Measurements from ENCODE around the gene SV2B.

- TF ChIP-seq CTCF (conservative IDR thresholded peaks at IDR 0.05; ENCODE audit: low read depth, low read length): no peak
- TF ChIP-seq EZH2 (IDR thresholded peaks at IDR 0.05; ENCODE audit: borderline replicate concordance, low read depth, low read length, poor library complexity, severe bottlenecking): no peak
Observed at GRCh38 chr15:91061997-91062396, 38.1 kb upstream of the SV2B start.

Data from A673 (cell line).